Limb (tissue), 2 donors: ENCODE data around the gene KRT6C.
"Not testable (repeated sequence)": the region's sequence is repeated elsewhere in the genome, so short reads cannot be mapped to it uniquely, and the experiment has no call there.

Source experiments
- DNase-seq, 2 donors: peaks; one replicate each; pipeline ENCODE4 v3.0.0-alpha.2; 2016; ENCODE audit errors: extremely low spot score in 2 of 2

The KRT6C gene

DNA sequence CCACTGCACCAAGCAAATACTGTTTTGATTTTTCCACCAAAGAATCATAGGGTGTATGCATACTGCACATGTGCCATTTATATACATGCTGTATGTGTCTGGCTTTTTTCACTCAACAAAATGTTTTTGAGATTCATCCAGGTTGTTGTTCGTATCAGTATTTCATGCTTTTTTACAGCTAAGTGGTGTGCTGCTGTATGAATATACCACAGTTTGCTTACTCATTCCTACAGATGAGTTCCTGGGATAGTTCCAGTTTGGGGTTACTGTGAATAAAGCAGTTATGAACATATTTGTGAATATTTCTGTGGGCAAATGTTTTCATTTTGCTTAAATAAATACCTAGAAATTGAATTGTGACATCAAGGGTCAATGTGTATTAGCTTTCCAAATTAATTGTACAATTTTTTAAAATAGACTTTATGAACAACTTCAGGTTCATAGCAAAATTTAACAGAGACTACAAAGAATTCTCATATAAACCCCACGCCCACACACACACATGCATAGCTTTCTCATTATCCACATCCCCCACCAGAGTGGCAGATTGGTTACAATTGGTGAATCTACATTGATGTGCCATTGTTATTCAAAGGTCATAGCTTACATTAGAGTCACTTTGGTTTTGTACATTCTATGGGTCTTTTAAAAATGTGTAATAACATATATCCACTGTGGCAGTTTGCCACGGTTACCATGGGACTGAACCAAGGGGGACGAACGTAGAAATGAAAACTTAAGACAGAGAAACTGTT is 26.4 kb upstream of the KRT6C start:
- no peak for DNase-seq

- DNase-seq: no peak
These were observed 25.3 kb upstream of the KRT6C start for GRCh38 chr12:52498946-52499345.

- no peak for DNase-seq
These were observed 24.4 kb upstream of the KRT6C start for GRCh38 chr12:52497975-52498374.

- DNase-seq: no peak
These were observed 23.0 kb upstream of the KRT6C start for GRCh38 chr12:52496590-52497071.

GRCh38 chr12:52496054-52496453 is 22.4 kb upstream of the KRT6C start:
- no peak for DNase-seq

GRCh38 chr12:52495389-52495788 is 21.8 kb upstream of the KRT6C start:
- peak in 1 of 2 donors; percentile 45 for DNase-seq

GRCh38 chr12:52494518-52494917 is 20.9 kb upstream of the KRT6C start:
- no peak for DNase-seq

GRCh38 chr12:52494100-52494499 is 20.5 kb upstream of the KRT6C start:
- DNase-seq: no peak

DNA sequence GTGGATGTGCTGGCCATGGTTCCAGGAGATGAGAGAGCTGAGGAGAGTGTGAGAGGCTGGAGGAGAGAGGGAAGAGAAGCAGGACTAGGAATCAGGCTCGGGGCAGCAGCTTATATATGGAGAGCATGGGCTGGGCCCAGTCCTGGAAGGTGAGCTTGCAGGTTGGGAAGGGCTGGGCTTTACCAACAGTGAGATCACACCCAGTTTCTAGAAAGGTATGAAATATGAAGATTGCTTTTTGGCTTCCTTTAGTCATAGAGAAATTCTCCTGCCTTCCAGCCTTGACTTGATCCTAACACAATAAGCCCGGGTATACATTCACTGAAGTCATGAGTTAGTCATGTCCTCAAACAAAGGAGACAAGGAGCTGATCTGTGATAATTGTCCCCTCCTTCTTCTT is 19.6 kb upstream of the KRT6C start, which contains the start of gene KRT6A:
Gene KRT6A, minus strand, starts transcription at position 86 of the 400 bp plus-strand sequence. Its CDS starts 69 bp downstream, at position 17.
- no peak for DNase-seq

DNA sequence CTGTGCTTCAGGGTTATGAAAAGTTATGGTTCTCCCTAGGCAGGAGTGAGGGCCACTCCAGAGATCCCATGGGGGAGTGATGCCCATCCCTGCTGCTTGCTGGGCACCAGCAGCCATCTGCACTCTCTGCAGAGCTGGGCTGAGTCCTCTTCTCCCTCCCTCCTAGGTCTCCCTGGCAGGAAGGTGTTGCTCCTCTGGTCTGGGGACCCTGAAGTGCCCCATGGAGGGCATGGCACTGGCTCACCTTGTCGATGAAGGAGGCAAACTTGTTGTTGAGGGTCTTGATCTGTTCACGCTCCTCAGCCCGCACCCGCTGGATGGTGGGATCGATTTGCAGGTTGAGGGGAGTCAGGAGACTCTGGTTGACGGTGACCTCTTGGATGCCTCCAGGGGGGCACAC is 18.8 kb upstream of the KRT6C start:
- not testable (repeated sequence) for DNase-seq

DNA sequence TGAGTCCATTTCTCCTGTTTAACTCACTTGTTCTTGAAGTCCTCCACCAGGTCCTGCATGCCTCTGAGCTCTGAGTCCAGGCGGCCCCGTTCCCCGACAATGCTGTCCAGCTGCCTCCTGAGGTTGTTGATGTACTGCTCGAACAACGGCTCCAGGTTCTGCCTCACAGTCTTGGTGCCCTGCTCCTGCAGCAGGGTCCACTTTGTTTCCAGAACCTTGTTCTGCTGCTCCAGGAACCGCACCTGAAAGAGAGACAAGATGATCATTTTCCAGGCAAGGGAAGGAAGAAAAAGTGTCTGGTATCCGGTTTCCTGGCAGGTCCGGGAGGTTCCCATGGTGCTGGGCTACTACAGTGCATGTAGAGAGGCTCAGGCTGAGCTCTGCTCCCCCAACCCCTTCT is 17.9 kb upstream of the KRT6C start:
- not testable (repeated sequence) for DNase-seq

- no peak for DNase-seq
These were observed 15.1 kb upstream of the KRT6C start for GRCh38 chr12:52488736-52489135.

- not testable (repeated sequence) for DNase-seq
These were observed 14.3 kb upstream of the KRT6C start for GRCh38 chr12:52487744-52488443.

GRCh38 chr12:52487211-52487610 is 13.6 kb upstream of the KRT6C start:
- no peak for DNase-seq

DNA sequence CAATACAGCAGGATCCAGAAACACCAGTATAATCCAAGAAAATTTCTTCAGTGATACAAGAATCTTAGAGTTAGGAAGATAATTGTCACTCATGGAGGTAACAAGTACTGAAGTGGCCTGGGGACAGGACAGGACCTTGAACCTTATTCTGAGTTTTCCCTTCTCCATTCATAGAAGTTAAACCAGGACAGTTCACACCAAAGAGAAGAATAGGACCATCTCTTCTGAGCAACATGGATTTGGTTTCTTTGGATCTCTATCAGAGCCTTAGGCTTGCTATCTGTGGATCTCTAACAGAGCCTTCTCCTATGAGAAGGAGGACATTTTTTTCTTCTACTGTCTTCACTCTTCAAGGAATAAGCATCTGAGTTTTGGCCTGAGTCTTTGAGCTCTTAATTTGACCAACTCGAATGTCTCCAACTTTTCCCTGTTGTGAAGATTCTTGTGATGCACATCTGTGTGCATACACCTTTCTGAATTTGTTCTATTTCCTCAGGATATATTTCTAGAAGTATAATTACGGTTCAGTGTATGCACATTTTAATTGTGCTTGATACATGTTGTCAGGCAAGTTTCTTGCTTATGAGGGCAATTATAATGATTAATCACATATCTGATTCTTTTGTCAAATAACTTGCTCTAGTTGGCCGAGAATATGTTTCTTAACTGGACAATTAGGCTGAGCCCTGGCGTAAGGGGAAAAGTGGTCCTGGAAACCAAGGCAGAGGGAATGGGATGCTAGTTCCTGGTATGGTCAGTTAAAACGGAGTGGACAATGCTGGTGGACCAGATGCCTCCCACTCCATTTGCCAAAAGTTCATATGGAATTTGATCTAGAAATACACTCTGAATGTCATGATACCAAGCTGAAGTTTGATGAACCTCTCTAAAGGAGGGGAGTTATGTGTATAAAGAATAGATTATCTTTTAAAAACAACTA is 12.8 kb upstream of the KRT6C start:
- no peak for DNase-seq

GRCh38 chr12:52480073-52480472 is 6.5 kb upstream of the KRT6C start:
- no peak for DNase-seq

DNA sequence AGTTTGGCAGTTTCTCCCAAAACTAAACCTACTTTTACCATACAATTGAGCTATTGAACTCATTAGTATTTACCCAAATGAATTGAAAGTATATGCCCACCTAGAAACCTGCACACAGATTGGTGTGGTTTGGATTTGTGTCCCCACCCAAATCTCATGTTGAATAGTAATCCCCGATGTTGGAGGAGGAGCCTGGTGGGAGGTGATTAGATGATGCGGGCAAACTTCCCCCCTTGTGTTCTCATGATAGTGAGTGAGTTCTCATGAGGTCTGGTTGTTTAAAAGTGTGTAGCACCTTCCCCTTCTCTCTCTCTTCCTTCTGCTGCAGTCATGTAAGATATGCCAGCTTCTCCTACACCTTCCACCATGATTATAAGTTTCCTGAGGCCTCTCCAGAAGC is 4.0 kb upstream of the KRT6C start:
- no peak for DNase-seq

DNA sequence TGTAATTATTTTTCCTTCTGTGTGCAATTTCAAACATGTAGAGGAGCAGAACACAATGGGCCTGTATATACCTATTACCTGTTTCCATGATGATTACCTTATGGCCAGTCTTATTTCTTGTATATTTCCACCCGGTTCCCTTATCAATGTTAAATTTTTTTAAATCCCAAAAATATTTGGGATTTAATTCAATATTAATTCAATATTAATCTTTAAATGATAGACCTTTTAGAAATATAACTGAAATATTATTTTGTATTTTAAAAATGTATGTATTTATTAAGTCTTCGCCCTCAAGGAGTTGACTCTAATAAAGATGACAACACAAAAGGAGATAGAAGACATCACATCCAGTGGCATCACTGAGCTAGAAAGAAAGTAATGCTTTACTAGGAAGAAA is 607 bp upstream of the KRT6C start:
- DNase-seq: no peak

GRCh38 chr12:52469853-52470252 is 3.8 kb downstream of the KRT6C start:
- no peak for DNase-seq

- no peak for DNase-seq
These were observed 8.7 kb downstream of the KRT6C start for GRCh38 chr12:52464897-52465296.

DNA sequence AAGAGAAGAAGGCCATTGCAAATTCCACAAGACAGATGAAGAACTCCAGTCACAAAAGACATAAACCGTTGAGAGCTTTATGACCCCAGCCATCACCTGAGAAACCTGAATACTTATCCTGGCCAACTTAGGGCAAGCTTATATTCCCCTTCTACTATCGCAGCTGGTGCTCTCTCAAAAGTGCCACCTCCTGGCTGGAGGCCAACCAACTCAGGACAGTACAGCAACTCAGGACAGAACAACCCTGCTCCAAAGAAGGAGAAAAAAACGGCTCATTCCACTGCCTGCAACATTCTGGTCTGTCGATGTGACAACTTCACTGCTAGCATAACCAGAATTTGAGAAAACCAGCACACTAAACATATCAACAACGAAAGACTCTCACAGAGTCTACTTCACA is 11.9 kb downstream of the KRT6C start:
- DNase-seq: no peak

GRCh38 chr12:52458861-52459260 is 14.7 kb downstream of the KRT6C start:
- no peak for DNase-seq
